Kidney tubule cell (primary cell): Measurements from ENCODE around the gene GPC6.
A peak's percentile ranks its signal among the peaks of the same experiment; 100 is the strongest.

ENCODE experiments used
- DNase-seq: peaks from one replicate; pipeline ENCODE4 v3.0.0-alpha.2; 2018; ENCODE audit warnings: low spot score

GPC6 gene

DNA sequence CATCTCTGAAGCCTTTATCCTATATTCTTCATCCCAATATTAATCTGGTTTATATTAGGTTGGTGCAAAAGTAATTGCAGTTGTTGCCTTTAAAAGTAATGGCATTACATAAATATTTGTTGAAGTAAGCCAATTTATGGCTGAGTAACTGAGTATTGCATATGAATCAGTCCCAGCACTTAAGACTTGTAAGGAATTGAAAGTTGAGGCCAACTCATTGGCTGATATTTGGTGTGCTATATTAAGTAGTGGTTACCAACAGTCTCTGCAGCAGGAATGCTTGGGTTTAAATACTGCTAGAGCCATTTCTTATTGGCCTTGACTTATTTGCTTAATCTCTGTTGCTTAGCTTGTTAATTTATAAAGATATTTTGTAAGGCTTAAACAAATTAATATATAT lies 460.7 kb downstream of the GPC6 start:
- DNase-seq: no peak

DNA sequence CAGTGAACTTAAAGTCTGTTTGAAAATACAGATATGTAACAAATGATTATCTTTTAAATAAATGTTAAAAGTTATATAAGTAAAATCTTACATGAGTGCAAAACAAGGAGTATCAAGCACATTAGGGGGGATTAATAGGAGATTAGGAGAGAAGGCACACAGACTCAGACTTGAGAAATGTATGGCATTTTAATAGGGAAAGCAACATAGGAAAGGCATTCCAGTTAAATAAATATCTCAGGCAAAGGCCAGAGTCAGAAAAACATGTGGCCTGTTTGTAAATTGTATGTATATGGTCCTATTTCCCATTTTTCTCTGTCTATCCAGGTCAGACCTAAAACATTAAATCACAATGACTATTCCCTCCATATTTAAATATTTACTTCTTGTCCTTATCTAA lies 462.7 kb downstream of the GPC6 start:
- DNase-seq: no peak

DNA sequence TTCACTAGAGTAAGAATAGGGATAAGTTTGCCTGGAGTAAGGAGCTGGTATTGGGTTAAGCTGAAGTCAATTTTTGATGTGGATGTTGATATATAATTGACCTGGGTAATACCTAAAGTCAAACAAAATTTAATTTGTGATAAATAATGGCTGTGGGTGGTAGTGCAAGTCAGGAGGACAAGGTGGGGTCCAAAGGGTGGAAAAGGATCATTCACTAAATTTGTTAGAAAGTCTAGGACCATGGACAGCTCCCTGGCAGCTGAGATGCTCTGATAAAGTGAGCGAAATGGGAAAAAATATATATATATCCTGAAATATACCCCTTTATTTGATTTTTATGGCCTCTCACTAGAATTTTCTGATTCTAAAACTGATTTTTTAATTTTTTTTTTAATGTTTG lies 463.5 kb downstream of the GPC6 start:
- peak; percentile 20 for DNase-seq

DNA sequence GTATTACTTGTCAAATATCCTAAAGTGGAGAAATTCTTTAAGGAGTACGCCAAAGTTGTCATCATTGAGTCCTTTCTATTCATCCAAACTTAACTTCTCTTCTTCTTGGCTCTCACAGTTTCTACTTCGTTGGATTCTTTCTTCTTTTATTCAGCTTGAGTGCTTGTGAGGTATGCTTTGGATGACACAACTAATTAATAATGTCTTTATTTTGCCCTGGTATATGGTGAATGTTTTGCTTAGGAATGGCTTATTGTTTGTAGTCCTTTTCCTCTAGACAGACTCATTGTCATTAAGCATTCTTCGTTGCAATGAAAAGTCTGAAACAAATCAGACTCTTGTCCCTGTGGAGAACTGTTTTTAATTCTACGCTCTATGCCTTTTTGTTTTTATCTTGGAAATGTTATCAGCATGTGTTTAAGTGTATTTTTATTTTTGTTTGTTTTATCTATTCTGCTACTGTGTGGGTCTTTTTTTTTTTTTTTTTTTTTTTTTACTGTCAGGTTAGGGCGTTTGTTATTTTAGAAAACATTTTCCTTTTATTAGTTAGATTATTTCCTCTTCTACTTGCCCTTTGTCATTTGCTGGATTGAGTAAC lies 471.5 kb downstream of the GPC6 start:
- DNase-seq: peak; percentile 65

DNA sequence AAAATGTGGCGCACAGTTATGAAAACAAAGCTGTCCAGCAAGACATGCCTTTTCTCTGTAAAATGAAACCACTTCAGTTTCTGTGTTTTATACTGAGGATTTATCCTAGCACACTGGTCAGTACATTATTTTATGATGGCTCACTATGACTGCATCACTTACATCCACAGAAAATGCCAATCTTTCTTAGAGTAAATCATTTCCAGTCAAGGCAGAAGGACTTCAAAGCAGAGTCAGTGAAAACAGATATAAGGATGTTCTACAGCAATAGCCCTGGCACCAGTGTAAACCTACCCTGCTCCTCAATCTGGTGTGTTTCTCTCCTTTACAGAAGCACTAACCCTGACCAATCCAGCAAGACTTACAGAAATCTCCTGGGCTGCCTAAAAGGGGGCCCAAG lies 473.5 kb downstream of the GPC6 start:
- DNase-seq: peak; percentile 61

DNA sequence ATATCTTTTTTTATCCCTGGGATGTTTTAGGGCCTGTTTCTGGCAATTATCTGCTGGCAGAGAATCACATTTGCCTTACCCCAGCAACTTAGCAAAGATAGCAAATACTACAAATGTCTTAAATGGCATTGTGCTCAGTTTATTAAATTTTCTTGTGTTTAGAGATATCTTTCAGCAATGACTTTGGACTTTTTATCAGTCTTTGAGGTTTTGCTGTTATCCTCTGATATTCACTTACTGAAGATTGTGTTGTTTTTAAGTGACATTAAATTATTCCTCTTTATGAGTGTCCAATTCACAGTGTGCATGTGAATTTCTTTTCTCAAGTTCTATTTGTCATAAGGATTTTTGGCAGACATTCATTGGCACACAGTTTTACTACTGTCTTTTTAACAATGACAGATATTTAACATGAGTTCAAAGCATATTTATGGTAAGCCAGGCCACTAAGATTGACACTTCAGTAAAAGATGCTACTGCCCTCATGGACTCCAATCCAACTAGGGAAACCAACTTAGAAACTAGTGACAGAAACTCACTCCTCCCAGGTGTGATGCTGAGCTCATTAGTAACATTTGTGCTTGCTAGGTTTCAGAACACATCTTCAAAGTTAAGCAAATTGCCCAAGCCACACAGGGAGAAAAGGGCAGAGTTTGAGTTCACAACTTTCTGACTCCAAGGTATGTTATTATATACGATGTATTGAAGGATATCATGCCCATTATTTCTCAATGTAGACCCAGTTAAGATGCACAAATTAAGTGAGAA lies 481.9 kb downstream of the GPC6 start:
- DNase-seq: no peak

DNA sequence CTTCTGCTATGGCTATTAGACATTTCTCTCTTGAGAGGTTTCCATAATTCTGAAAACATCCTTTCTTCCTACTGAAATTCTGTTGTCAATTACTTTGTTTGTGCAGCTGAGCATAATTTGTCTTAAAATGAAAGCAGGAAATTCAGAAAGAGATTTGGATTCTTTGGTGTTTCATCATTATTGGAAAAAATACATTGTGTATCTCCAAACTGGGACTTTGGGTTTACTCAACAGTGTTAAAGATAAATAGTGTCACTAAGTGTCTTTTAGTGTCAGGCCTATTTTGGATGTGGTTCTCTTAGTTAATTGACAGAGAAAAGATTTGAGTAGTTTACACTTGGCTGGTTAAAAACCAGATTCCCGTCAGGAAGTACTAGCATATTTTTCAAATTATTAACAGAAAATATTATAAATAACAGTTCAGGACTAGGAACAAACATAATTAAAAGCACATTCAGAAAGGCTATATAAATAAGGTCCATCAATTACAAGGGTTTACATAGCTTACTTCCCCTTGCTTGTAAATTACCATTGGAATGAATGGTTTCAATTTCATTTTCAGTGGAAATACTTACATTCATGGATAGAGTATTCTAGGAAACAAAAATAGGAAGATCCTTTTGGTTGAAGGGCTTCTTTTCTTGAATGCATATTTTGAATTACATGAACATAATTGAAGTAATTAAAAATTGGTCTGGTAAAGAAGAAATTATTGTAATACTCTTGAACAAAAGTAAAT lies 483.1 kb downstream of the GPC6 start:
- no peak for DNase-seq

DNA sequence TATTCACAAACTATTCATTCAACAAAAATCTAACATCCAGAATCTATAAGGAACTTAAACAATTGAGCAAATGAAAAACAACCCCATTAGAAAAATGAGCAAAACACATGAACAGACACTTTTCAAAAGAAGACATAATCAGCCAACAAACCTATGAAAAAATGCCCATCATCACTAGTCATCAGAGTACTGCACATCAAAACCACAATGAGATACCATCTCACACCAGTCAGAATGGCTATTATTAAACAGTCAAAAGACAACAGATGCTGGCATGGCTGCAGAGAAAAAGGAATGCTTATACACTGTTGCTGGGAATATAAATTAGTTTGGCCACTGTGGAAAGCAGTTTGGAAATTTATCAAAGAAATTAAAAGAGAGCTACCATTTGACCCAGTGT lies 487.6 kb downstream of the GPC6 start:
- DNase-seq: peak; percentile 18

DNA sequence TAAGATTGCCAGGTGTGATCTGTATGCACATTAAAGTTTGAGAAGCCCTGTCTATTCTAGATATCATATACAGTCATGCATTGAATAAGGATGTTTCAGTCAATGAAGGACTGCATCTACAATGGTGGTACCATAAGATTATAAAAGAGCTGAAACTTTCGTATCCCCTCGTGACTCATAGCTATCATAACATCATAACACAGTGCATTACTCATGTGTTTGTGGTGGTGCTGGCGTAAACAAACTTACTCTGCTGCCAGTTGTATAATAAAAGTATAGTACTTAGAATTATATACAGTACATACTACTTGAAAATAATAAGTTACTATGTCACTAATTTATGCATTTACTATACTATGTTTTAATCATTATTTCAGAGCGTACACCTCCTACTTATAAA lies 489.3 kb downstream of the GPC6 start:
- DNase-seq: no peak

DNA sequence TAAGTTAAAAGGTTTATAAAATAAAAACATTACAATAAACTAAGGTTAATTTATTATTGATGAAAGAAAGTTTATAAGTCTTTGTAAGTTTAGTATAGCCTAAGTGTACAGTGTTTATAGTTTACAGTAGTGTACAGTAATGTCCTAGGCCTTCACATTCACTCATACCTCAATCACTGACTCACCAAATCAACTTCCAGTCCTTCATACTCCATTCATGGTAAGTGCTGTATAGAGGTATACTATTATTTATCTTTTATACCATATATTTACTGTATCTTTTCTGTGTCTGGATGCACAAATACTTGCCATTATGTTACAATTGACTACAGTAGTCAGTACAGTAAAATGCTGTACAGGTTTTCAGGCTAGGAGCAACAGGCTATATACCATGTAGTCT lies 490.0 kb downstream of the GPC6 start:
- DNase-seq: no peak

DNA sequence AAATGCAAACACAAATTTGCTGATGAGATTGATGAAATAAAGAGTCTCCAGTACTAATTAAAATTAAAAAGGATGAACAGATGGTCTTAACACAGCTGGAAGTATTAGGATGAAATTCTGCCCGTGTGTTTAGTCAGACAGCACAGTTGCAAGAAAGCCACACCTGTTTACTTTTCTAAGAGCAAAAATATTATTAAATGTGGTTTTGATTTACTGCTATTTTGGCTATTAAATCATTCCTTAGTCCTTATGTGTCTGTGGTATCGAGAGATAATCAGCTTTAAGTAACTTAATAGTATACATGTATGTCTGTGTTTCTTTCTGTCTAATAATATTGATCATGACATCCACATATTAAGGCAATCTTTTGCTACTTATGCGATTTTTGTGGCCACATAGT lies 494.9 kb downstream of the GPC6 start:
- DNase-seq: no peak

DNA sequence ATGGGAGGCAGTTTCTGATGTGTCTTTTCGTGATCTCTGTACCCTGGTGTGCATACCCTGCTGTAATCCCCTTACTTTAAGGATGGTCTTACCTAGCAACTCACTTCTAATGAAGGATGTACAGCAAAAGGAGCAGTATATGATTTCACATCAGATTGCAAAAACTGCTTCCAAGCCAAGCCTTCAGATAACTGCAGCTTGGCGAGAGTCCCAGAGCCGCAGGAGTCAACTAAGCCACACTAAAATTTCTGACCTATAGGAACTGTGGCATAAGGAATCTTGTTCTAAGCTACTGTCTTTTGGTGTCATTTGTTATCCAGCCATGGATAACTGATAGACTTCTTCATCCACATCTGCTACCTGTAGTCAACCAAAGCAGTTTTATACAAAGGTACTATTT lies 496.7 kb downstream of the GPC6 start:
- no peak for DNase-seq

DNA sequence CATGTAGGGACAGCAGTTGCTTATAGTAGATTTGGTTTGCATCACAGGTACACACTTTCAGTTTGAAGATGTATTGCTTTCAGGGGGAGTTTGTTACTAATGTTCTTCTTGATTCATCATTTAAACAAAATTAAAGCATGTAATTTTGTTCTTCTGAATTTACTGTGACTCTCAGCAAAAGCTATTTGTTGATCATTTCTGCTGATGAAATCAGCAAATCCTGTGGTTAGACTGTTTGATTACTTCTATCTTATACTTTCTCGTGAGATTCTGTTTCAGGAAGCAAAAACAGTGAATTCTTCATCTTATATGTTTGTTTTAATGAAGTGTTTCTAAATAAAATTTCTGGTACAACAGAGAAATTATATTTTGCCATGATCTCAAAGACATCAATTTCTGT lies 497.6 kb downstream of the GPC6 start:
- DNase-seq: no peak

DNA sequence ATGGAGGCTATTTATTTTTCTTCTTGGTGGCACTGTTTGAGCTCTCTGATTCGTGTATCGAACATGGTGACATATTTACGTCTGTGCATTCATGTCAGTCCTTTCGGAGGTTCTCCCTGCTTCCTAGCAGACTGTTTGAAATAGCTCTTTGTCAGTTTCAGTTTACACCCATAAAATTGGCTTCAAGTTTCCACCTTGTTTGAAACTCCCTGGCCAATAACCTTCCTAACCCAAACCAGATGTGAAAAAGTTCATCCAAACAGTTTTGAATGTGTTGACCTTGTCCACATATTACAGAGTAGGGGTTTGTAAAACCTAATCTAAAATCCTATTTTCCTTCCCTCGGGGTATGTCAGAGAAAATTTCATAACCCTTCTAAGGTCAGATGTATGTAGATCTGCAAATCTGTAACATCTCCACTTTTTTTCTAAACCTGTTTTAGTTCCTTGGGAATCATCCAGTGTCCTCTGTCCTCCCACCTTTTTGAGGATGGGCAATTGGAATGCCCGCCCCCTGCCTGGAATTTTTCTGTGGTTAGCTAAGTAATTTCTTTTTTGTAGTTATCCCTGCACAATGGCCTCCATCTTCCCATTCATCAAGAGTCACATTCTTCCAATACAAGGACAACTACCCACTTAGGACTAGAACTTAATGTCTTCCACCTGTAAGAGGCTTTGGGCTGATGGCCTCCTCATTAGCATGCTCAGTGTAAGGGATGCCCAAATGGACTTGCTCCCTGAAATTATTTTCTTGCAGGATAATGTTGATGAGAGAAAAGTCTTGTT lies 499.8 kb downstream of the GPC6 start:
- no peak for DNase-seq

DNA sequence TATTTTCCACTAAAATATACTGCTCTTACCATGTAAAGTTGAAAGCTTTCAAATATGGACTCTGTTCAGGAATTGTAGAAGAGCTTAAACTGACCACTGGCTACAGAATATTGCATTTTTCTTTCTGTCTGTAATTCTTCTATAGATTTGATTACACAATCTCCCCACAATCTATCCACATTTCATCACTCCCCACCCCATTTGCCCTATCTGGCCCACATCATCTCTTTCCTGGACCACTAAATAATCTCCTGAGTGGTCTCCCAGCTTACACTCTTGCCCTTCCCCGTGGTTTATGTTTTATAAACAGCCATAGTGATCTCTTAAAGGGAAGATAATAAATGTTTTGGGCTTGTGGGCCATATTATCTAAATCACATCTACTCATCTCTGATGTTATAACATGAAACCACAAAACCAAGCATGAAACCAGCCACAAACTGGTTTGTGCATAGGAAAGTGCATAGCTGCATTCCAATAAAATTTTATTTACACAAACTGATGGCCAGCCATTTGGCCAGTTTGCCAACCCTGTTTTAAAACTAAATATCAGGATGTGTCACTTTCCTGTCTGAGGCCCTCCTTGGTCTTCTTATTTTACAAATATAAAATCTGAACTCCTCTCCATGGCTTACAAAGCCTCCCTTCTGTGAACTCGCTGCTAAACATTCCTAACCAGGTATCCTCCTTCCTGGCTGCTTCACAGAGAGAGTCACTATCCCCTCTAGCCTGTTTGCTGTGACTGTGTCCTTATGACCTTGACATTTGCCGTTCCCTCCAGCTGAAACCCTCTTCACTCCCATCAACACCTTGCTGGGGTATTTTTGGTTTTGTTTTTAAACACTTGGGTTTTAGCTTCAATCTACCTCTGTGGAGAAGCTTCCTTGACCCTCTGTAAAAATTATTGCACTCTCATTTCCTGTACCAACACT lies 500.9 kb downstream of the GPC6 start:
- DNase-seq: no peak

DNA sequence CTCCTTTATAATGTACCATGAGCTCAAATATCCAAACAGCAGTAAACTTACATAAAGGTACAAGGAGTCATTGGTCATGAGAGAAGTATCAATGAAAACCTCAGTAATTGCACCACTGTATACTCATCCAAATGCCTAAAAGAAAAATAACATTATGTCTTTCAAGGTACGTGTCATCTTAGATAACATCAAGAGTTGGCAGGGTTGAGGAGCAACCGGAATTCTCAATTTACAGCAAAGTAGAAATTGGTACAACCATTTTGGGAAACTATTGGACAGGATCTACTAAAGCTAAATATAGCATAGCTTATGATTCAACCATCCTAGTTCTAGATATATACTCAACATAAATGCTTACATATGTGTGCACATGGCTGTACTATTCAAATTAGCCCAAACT lies 502.8 kb downstream of the GPC6 start:
- DNase-seq: no peak

DNA sequence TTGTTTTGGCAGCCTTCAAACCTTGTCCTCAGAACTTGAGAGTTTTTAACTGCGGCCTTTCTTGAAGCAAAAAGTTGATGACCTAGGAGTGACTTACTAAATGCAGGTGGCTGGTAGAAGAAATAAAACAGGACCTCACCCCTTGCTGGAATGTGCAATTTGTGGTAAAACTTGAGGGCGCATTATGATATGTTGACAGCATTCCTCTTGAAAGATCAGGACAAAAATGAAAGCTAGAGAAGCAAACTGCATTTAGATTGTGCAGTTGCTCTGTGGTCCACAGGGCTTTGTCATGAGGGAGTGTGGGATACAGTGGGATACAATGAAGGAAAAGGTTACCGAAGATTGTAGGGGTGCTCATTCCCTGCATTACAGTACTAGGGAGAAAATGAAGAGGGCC lies 504.2 kb downstream of the GPC6 start:
- peak; percentile 23 for DNase-seq

DNA sequence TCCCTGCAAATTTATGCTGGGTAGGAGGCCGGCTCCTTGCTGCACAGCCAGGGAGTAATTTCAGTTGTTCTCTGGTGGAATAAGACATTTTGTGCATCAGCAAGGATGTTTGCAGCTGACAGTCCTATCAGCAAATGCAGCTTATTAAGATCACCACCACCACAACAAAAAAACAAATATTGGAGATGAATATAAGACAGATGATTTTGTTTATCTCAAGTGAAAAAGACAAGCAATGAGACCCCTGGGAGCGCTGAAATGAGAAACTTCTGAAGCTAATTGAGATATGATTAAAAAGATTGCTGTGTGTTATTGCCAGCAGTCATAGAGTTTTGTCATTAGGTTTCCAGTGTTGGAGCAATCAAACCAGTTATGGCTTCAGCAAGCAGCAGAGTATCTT lies 505.6 kb downstream of the GPC6 start:
- DNase-seq: no peak

DNA sequence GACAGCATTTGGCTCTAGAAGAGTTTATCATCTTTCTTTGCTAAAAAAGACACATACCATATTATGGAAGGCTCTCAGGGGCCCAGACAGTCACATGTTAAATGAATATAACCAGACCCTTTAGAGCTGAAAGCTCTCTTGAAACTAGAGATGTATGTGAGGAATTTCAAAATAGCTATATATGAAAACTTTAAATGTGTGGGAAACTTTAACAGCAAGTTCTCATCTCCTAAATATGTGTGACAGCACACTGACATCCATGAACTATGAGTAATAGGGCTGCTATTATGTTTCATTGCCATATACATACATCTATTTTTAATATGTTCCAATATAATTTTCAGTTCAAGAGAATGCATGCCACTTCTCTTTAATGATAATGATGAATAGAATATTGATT lies 509.5 kb downstream of the GPC6 start:
- no peak for DNase-seq

DNA sequence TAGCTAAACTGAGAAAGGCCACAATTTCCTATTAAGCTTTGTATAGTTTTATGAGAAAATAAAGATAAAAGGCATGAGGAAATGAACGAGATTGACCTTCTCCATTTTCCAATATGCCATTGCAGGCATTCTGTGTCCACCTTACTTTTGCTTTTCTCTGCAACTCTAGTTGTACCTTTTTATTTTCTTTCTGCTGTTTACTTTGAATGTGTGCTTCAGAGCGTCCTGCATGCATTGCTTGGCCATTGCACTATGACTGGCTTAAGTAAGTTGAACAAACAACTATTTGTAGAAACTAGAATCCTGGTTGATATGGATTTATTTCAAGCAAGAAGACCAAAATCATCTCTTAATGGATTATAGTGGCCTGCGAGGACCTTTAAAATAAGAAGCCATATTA lies 510.3 kb downstream of the GPC6 start:
- no peak for DNase-seq

DNA sequence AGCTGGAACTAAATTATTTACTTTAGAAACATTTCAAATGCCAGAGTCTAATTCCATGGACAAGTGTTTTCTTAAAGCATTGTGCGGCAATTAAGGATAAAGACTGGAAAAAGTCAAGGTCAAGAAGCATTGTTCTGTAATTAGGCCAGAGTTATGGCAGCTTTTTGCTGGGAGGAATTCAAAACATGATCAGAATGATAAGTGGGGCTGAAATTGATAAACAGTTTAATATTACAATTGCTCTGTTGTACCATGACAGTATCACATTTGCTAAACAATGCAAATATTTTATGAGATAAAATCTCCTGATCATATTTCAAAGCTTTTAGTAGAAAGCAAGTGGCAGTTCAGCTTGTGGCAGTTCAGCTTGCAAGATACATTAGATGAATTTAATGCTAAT lies 513.7 kb downstream of the GPC6 start:
- no peak for DNase-seq

DNA sequence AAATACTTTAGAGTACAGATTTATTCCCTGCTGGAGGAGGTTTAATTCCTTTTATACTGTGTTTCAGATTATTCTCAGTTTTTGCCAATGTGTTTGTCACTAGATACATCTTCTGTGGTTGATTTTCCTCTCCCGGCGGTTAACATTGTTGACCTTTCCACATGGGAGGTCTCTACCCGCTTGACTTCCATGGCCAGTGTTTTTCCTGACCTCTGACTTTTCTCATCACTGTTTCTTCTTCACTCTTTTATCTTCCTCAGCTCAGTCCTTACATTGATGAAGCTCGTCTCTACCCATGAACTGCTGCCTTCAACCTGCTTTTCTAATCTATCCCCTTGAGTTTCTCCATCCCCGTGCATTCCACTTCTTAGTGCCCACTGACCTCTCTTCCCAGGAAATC lies 517.4 kb downstream of the GPC6 start:
- DNase-seq: no peak
